NCI-H446 treated with DMSO at 0.1 percent for 48 hours (cell line): ENCODE results near the gene SEC24C.
"Not testable (repeated sequence)": the region's sequence is repeated elsewhere in the genome, so short reads cannot be mapped to it uniquely, and the experiment has no call there.

Experiments
- DNase-seq: peaks from one replicate; lab custom pipeline; 2025; lab: John Stamatoyannopoulos, UW

SEC24C gene

DNA sequence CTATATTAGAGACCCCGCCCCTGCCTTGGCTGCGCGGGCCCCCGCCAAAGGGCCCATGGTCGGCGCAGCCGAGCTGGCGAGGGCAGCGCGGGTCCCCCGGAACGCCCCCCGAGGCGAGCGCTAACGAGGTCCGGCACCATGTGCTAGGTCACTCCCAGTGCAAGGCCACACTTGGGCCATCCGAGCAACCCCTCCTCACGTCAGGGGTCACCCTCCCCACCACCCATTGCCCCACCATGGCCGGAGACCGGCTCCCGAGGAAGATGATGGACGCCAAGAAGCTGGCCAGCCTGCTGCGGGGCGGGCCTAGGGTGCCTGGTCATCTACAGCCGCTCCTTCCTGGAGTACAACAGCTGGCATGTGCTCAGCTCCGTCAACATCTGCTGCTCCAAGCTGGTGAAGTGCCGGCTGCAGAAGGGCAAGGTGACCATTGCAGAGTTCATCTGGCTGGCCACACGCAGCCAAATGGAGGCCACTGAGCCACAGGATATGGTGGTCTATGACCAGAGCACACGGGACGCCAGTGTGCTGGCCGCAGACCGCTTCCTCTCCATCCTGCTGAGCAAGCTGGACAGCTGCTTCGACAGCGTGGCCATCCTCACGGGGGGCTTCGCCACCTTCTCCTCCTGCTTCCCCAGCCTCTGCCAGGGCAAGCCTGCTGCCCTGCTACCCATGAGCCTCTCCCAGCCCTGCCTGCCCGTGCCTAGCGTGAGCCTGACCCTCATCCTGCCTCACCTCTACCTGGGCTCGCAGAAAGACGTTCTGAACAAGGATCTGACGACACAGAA, 12.4 kb upstream of the SEC24C start:
- no peak for DNase-seq

DNA sequence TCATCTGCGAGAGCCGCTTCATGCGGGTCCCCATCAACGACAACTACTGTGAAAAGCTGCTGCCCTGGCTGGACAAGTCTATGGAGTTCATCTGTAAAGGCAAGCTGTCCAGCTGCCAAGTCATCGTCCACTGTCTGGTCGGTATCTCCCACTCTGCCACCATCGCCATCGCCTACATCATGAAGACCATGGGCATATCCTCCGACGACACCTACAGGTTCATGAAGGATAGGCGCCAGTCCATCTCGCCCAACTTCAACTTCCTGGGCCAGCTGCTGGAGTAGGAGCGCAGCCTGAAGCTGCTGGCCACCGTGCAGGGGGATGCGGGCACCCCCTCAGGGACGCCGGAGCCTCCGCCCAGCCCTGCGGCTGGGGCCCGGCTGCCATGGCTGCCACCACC, 11.7 kb upstream of the SEC24C start:
- no peak for DNase-seq

DNA sequence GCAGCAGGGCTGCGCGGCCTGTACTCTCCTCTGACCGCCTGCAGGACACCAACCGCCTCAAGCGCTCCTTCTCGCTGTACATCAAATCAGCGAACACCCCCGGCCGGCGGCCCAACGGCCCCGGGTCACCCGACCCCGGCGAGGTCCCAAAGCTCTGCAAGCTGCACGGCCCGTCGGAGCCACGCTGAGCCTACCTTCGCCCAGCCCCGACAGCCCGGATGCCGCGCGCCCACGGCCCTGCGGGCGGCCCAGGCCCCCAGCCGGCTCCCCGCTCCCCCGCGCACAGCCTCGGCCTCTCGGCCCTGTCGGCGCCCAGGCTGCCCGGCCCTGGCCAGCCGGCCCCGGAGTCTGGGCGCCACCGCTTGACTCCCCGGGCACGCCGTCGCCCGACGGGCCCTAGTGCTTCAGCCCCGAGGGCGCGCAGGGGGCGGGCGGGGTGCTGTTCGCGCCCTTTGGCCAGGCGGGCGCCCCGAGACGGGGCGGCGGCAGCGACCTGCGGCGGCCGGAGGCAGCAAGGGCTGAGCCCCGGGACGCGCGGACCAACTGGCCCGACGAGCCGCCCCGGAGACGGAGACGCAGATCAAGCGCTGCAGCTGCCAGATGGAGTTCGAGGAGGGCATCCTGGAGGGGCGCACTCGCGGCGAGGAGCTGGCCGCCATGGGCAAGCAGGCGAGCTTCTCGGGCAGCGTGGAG, 11.1 kb upstream of the SEC24C start:
- no peak for DNase-seq

DNA sequence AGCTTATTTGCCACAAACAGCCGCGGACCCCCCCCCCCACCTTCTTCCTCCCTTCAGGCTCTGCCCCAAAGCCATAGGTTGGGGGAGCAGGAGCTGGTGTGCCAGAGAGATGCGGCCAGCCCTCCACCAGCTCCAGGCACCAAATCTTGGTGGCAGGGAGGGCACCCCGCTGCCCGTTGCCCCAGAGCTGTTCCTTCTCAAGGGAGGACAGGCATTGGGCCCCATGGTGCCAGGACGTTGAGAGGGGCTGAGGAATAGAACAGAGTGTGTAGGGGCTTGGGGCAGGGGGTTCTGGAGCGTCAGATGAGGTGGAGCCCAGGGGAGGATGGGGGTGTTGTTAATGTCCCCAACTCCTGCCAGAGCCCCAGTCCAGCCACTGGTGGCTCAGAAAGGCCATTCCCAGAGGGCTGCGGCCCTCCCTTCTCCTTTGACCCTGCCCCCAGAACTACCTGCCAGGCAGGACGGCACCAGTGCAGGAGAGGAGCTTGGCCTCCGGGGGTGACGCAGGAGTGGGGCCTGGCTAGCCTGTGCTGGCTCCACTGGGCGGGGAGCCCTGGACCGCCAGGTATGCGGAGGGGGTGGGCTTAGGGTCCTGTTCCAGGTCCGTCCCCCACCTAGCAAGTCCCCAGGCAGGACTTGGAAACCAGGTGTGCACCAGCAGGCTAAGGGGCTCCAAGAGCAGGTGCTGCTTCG, 10.0 kb upstream of the SEC24C start:
- no peak for DNase-seq

DNA sequence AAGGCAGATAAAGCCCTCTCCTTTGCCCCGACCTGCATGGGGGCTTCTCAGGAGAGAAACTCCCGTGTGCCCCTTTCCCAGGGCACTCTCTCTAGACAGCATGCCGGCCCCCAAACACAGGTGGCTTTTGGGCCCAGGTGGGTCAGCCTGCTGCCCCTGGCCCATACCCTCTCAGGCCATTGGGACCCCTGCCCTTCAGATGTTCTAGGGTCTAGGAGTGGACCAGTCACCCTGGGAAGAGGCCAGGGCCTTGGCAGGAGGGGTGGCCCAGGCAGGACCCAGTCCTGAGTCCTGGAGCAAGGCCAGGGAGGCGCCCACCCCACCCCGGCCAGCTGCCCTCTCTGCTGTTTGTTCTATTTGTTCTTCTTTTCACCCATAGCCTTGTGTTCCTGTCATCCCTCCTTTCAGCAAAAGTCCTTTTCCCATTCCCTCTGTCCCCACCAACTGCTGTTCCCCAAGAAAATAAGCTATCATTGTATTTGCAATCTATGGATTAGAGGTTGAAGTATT, 9.3 kb upstream of the SEC24C start:
- no peak for DNase-seq

DNA sequence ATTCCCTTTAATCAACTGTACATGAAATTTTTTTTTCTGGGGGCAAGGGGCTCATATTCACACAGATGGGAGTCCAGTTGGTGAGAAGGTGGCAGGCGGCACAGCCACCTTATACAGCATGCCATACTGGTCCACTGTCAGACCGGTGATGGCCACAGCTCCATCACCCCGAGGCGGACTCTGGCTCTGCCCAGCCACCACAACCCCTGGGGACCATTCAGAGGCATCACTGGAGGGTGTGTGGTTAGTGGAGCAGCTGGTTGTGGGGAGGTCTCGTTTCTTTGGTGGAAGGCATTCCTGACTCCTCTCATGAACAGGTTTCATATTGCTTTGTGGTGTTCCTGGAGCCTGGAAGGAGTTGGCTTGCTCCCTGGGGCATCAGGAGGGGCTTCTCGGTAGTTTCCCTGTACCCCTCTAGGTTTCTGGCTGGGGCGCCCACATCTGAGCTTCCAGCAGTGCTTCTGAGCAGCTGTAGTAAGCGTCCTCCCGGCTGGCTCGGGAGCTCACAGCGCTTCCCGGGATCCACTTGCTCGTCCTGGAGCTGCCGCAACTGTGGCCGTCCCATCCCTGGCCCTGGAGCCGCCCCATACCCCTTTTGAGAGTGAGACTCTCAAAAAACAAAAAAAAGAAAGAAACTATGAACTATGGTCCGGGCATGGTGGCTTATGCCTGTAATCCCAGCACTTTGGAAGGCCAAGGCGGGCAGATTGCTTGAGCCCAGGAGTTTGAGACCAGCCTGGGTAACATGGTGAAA, 3.5 kb upstream of the SEC24C start:
- not testable (repeated sequence) for DNase-seq

DNA sequence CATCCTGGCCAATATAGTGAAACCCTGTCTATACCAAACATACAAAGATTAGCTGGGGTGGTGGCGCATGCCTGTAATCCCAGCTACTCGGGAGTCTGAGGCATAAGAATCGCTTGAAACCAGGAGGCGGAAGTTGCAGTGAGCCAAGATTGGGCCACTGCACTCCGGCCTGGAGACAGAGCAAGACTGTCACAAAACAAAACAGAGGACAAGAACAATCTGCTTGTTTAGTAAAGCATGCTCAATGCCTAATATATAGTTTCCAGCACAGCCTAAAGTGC, 1.8 kb upstream of the SEC24C start:
- no peak for DNase-seq

DNA sequence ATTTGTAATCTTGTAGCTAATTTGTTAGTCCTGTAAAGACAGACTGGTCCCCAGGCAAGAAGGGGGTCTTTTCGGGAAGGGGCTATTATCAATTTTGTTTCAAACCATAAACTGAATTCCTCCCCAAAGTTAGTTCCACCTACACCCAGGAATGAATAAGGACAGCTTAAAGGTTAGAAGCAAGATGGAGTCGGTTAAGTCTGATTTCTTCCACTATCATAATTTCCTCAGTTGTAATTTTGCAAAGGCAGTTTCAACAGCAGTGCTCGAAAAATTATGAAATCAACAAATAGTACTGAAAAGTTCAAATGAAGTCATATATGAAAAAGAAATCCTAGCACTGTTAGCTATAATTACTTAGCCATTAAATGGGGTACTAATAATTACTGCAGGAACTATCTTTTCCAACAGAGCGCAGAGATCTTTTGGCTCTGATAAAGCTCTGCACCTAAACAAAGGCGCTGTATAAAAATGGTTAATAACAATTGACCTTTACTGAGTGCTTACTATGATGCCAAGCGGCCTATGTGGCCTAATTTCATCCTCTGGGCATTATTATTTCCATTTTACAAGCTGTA, 756 bp upstream of the SEC24C start:
- no peak for DNase-seq

DNA sequence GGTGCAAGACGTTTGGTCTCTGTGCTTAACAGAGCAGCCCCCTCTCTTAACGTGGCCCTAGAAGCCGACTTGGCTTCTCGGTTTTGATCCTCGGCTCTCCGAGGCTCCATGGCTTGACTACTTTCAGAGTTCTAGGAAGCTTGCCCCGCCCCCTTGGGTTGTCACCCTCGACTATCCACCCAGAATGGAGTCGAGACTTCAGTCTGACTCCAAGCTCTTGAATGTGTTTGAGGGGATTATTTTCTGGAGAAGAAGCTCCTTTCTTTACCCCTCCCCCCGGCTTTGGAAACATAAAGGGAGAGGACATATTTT, 448 bp downstream of the SEC24C start:
- no peak for DNase-seq

DNA sequence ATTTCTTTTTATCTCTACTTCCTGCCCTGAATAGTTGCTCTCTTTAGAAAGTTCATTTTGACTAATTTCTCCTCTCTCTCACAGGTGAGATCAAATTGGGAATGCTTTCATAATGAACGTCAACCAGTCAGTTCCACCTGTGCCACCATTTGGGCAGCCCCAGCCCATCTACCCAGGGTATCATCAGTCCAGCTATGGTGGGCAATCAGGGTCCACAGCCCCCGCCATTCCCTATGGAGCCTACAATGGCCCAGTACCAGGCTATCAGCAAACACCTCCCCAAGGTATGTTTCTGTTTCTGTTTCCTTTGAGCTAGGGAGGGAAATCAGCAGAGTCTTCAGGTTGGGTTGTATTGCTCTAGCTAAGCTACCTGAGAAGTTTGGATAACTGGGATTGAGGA, 2.5 kb downstream of the SEC24C start:
- DNase-seq = no peak

DNA sequence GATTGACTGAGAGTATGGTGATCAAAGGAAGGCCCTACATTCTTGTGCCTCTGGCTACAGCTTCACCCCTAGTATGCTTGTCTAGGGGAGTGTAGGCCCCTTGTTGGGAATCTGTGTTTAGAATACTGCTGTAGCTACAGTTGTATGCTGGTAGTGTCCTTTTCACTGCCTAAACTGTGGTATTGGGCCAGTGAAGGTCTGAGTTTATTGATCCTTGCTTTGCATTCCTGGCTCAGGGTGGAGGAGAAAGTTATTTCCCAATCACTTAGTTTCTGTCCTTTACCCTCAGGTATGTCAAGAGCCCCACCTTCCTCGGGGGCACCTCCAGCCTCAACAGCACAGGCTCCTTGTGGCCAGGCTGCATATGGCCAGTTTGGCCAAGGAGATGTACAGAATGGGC, 6.6 kb downstream of the SEC24C start:
- DNase-seq = no peak

DNA sequence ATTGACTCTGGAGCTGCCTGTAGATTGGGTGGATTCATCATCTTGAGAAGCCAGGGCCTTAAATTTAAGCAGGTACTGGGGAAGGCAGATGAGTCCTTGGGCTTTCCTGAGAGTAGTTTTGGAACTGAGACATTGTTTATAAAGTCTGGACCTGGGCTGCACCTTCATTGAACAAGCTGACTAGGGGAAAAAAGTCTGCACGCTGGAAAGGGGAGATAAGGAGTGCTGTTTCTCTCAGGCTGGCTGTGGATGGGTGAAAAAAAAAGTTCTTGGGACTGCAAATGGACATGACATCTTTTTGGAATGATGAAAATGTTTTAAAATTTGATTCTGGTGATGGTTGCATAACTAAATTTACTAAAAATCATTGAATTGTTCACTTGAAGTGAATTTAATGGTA, 12.0 kb downstream of the SEC24C start:
- DNase-seq = no peak

DNA sequence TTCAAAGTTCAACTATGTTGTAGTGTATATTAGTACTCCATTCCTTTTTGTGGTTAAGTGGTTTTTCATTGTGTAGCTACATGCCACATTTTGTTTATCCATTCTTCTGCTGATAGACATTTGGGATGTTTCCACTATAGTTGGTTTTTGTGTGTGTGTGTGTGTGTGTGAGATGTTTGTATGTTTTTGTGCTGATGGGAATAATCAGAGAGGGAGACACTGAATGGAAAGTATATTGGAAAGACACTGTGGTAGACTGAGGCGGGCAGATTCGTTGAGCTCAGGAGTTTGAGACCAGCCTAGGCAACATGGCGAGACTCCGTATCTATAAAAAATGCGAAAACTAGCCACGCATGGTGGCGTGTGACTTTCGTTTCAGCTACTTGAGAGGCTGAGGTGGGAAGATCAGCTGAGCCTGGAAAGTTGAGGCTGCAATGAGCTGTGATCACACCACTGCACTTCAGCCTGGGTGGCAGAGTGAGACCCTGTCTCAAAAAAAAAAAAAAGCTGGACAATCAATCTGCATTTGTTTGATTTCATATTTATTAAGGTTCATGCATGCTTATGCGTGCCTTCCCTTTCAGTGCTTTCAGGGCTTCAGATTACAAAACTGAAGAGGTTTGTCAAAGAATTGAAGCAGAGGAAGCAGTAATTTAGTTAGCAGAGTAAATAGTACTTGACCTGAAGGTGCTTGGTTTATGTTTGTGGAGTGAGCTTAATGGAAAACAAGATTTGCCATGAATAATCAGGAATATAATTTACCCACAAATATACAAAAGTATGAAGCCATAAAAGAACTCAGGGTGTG, 14.7 kb downstream of the SEC24C start:
- DNase-seq = no peak

DNA sequence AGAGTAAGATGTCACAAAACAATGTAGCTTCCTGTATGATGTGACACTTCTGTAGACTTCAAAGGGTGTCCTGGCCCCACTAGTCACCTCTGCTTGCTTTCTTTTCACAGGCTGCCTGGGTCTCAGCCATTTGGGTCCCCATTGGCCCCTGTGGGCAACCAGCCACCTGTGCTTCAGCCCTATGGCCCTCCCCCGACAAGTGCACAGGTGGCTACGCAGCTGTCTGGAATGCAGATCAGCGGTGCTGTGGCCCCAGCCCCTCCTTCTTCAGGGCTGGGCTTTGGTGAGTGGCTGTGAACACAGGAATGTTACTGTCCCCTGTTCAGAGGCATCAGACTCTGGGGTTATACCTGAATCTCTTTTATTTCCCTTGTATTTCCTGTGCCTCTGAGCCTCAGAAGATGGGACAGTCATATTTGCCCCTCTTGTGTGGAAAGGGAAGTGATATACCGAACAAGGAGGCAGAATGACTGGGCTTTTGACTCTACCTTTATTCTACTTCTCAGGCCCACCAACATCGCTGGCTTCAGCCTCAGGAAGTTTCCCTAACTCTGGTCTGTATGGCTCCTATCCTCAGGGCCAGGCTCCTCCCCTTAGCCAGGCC, 15.4 kb downstream of the SEC24C start:
- no peak for DNase-seq

DNA sequence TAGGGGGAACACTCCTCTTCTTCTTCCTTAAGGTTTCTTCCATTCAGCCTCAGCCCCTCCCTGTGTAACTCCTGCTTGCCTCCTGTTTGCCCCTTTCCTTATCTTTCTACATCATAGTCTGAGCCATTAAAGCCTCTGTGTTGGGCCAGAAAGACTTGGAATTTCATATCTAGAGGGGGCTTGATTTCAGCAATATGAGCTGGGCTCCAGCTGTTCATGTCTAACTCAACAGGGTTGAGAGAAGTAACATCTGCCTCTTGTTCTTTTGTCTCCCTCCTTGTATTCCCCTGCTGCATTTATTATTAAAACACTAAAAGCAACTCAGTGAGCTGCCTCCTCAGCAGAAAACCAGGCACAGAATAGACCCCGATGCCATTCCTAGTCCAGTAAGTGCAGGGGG, 17.6 kb downstream of the SEC24C start:
- no peak for DNase-seq

DNA sequence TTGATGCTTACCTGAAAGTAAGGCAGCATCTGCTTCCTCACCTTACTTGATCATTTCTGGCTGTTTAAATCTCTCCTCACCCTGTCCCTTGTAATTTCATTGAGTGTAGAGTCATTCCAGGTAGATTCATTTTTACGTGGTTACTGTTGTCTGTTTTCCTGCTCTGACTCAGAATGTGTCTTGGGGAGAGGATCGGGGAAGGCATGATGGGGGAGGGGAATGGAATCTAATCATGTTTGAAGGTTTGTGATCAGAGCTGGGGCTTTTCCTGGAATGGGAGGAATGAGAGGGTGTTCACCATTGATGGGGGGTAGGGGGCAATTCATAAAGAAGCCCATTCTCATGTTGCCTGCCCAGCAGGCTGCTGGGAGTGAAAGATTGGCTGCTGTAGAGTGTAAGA, 18.7 kb downstream of the SEC24C start:
- no peak for DNase-seq

DNA sequence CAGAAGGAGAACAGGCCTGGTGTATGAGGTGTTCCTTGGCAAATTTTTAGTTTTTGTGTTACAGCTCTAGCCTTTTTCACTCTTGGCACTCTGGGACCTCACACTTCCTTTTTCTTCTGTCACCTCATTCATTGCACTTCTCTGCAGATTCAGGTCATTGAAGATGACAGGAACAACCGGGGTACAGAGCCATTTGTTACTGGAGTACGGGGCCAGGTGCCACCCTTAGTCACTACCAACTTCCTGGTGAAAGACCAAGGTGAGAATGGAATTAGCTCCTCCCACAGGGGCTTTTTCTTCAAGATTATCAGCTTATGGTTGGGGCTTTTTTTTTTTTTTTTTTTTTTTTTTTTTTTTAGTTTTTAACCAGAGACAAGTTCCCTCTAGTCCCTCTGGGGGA, 19.2 kb downstream of the SEC24C start:
- no peak for DNase-seq

DNA sequence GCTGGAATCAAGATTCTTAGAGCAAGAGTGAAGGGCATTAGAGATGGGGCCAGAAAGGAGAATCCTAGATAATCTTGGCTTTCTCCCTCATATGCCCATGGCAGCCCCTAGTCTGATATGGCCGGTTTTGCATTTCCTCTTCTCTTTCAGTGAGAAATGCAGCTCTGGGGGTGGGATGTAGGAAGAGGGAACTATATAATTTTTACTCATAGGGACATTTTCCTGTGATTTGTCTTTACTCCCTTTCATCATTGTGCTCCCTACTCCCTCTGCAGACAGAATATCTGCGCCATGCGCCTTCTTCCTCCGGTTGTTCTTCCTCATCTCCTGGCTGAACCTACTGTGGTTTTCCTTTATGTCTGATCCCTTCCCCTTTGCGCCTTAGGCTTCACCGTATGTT, 20.9 kb downstream of the SEC24C start:
- no peak for DNase-seq

DNA sequence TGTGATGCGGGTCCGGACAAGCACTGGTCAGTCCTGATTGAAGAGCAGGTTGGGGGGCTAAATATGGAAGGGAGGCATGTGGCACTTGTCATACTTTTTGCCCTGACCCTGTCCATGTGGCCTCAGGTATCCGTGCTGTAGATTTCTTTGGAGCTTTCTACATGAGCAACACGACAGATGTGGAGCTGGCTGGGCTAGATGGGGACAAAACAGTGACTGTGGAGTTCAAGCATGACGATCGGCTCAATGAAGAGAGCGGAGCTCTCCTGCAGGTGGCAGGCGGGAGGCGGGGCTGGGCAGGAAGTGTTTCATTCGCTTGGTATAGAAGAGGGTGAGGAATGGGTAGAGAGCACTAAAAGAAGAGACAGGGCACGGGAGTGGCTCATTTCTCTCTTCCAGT, 24.7 kb downstream of the SEC24C start:
- DNase-seq = no peak

DNA sequence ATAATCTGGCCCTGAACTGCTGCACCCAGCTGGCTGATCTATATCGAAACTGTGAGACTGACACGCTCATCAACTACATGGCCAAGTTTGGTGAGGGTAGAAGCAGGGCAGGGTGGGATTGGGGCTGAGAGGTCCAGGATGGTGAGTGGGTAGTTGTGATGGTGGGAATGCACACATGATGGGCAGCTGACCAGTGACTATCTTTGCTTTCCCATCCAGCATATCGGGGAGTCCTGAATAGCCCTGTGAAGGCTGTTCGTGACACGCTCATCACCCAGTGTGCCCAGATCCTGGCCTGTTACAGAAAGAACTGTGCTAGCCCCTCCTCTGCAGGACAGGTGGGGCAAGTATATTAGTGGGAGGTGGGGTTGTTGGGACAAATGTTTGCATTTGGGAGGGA, 25.2 kb downstream of the SEC24C start:
- no peak for DNase-seq

DNA sequence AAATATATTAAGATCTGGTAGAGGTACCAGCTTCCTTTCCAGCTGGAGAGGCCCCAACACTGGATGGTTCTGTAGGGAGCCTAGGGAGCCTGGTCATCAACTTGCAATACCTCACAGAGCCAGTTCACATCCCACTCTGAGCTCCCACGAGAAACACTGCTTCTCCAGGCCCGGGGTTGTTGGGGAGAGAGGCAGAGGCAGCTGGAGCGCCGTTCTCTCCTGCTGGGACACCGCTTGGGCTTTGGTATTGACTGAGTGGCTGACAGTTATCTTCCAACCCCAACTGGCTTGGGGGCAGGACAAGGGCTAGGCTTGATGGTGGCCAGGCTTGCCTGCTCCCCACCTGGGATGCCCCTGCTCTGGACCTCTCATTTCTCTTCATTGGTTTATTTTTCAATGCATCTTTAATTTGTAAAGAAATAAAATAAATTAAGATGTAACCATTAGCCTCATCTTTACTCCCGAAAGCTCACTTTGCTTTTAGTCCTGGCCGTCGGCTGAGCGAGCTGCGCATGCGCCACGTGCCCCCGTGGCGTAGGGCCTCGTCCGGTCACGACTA, 27.6 kb downstream of the SEC24C start:
- no peak for DNase-seq
